ENCODE results near the gene NXPE3. TPM values are rescaled to one million over a fixed set of nuclear protein-coding genes. Genes with fewer than 3 reads are reported as not detected.

The NXPE3 gene
- total RNA-seq (2014; rRNA removed; shearing (Covaris generic)), result 5.7 and 7.5 TPM in 2 replicates

DNA sequence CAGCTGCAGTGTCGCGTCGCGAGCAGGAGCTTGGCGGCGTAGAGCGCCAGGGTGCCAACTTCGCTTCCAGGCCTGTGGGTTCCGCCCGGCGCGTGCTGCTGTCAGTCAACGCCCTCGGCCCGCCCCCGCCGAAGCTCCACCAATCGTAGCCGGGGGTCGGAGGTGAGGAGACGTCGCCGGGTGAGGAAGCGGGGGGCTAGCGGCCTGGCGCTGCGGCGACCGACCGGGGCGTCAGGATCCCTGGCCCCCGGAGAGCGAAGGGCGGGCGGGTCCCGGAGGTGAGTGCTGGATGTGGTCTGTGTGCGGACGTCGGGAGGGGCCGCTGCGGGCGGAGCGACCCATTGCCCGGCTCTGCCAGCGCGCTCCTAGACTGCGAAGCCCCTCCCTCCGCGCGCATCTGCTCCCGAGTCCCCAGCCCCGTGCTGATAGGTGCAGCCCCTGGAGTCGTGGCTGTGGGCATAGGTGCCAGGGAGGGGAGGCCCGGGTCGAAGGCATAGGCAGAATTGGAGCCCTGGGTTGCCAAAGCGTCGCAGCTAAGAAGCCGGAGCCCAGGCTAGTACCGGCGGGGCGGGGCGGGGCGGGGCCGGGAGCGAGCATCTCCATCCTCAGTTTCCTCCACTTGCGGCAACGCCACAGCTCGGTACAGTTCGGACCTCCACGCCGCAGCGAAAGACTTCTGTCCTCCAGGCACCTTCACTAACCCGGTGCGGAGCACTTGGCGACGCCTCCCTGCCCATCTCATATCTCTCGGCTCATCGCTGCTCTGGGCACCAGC lies at the start of gene NXPE3:
NXPE3 (plus strand) TSS at position 165 of the 775 bp plus-strand sequence. CDS start 6,386 bp downstream, outside the sequence.

DNA sequence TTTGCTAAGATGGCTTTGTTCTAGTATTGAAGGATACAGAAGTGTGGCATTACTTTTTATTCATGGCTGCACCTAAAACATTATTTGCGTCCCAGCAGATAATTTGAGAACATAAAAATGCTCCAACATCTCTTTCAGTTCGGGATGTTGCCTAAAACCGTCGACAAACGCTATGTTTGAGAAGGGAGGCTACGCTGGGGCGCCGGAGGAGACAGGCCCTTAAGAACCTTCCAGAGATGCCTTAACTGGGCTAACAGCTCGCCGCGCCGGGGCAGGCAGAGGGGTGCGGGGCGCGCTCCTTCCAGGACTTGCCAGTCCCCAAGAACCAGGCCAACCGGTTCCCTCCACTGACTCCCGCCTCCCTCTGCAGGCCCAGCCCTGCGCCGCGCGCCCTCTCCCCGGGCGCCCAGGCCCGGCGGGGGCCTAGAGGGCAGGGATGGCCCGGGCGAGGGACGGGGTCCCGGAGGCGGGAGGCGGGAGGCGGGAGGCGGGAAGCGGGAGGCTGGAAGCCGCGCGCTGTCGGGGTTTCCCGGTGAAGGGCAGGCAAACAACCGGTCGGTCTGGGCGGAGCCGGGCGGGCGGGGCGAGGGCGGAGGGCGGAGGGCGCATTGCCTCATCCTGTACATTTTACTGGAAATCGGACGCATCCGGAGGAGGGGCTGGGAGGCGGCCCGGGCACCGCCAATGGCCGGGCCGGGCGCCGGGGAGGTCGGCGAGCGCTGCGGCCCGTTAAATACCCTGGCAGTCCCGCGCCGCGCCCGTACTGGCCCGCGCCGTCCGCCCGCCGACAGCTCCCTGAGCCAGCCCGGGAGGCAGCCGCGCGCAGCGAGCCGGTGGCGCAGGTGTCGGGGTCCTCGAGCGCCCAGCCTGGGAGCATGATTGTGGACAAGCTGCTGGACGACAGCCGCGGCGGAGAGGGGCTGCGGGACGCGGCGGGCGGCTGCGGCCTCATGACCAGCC lies 70.0 kb downstream of the NXPE3 start, which contains the start of gene NFKBIZ:
NFKBIZ (plus strand) TSS at position 761 of the 960 bp plus-strand sequence; CDS start at position 876, 115 bp downstream.

Other genes with a start within 250 kb of the NXPE3 start
- 46.0 and 62.7 TPM in 2 replicates for gene TRMT10C, start 217.3 kb upstream of the NXPE3 start, total RNA-seq (2014; rRNA removed; shearing (Covaris generic))
- gene PCNP, start 205.0 kb upstream of the NXPE3 start, total RNA-seq (2014; rRNA removed; shearing (Covaris generic)), result 59.0 and 62.9 TPM in 2 replicates
- gene ZBTB11, start 102.1 kb upstream of the NXPE3 start, total RNA-seq (2014; rRNA removed; shearing (Covaris generic)), result 18.0 and 20.9 TPM in 2 replicates
- gene RPL24, start 92.5 kb upstream of the NXPE3 start, total RNA-seq (2014; rRNA removed; shearing (Covaris generic)), result 4,417 and 4,751 TPM in 2 replicates
- gene CEP97, start 54.6 kb upstream of the NXPE3 start, total RNA-seq (2014; rRNA removed; shearing (Covaris generic)), result 11.7 and 15.3 TPM in 2 replicates
- gene NFKBIZ, start 70.3 kb downstream of the NXPE3 start, total RNA-seq (2014; rRNA removed; shearing (Covaris generic)), result 52.5 and 54.5 TPM in 2 replicates